ENCODE data around the gene KIF1A. TPM values are rescaled to one million over a fixed set of nuclear protein-coding genes. Genes with fewer than 3 reads are reported as not detected.
"Not testable (repeated sequence)": the region's sequence is repeated elsewhere in the genome, so short reads cannot be mapped to it uniquely, and the experiment has no call there.

KIF1A gene
- total and polyA plus RNA-seq, 4 experiments from 2014 or later: not detected

GRCh38 chr2:240699835-240700234 lies 120.2 kb downstream of the KIF1A start:
- H3K27me3 Mint-ChIP-seq; H3K9me3 Mint-ChIP-seq; POLR2A ChIA-PET (ENCODE audit: partially characterized antibody); H3K4me3 Mint-ChIP-seq; H3K27ac ChIP-seq (ENCODE audit: low read depth, low read length); H3K4me3 ChIP-seq (ENCODE audit: low read length in 2 of 2); H3K36me3 Mint-ChIP-seq; CTCF ChIA-PET (ENCODE audit: partially characterized antibody); H3K27me3 ChIP-seq (ENCODE audit: insufficient read depth, low read length); H3K4me1 ChIP-seq (ENCODE audit: insufficient read depth, low read length); H3K9me3 ChIP-seq (ENCODE audit: control insufficient read depth in 1 of 2, low read length in 2 of 2); H3K36me3 ChIP-seq (ENCODE audit: insufficient read depth, low read length); H3K27ac Mint-ChIP-seq: not testable (repeated sequence)
- intact Hi-C loops (cut with micrococcal nuclease): loop anchor here (10.0 kb wide), 1 partner anchor 185 kb away; no protein-coding TSS in a partner anchor
- peak in 1 of 5 donors; percentile 5 for DNase-seq
- peaks cover 3 to 11% (median 6%) of the 10 kb centered on the region in 4 donors for H3K4me1 Mint-ChIP-seq

DNA sequence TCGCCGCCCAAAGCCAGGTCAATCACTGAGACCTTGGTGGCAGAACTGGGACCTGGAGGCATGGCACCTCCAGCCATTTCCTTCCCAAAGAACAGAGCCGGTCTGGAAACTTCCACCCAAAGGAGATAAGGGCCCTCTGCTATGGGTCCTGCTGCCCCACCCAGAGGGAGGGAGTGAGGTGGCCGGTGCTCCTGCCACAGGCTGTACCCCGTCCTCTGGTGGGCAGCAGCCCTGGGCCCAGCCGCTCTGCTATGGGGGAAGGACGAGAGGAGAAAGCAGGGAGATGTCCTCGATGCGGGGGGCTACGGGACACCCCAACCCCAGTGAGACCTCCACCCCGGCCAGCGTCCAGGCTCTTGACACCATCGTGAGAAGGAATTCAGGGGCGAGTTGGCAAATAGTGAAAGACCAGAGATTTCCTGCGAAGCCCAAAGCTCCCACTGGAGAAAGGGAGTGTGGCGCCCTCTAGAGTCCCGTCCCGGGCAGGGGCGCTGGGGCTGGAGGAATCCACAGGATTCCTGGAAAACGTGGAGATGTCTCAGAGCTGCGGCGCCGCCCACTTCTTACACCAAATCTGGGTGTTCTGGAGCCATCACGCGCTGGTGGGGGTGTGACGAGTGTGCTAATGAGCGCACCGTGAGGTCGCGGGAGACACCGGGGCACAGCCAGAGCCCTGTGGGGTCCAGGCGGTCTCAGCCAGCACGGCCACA lies 121.0 kb downstream of the KIF1A start:
- H3K36me3 ChIP-seq (ENCODE audit: insufficient read depth, low read length); H3K4me1 Mint-ChIP-seq; H3K4me3 Mint-ChIP-seq; H3K4me1 ChIP-seq (ENCODE audit: insufficient read depth, low read length); H3K36me3 Mint-ChIP-seq; POLR2A ChIA-PET (ENCODE audit: partially characterized antibody); H3K9me3 Mint-ChIP-seq; H3K4me3 ChIP-seq (ENCODE audit: low read length in 2 of 2); DNase-seq; H3K9me3 ChIP-seq (ENCODE audit: control insufficient read depth in 1 of 2, low read length in 2 of 2); H3K27ac ChIP-seq (ENCODE audit: low read depth, low read length); CTCF ChIA-PET (ENCODE audit: partially characterized antibody); H3K27me3 ChIP-seq (ENCODE audit: insufficient read depth, low read length); intact Hi-C loops (cut with micrococcal nuclease); H3K27ac Mint-ChIP-seq; H3K27me3 Mint-ChIP-seq: not testable (repeated sequence)

- H3K4me3 ChIP-seq (ENCODE audit: low read length in 2 of 2); CTCF ChIA-PET (ENCODE audit: partially characterized antibody); H3K4me1 ChIP-seq (ENCODE audit: insufficient read depth, low read length); H3K9me3 Mint-ChIP-seq; H3K27me3 Mint-ChIP-seq; H3K9me3 ChIP-seq (ENCODE audit: control insufficient read depth in 1 of 2, low read length in 2 of 2); POLR2A ChIA-PET (ENCODE audit: partially characterized antibody); H3K27me3 ChIP-seq (ENCODE audit: insufficient read depth, low read length); H3K27ac Mint-ChIP-seq; H3K36me3 Mint-ChIP-seq; H3K4me3 Mint-ChIP-seq; intact Hi-C loops (cut with micrococcal nuclease); H3K4me1 Mint-ChIP-seq; DNase-seq; H3K27ac ChIP-seq (ENCODE audit: low read depth, low read length); H3K36me3 ChIP-seq (ENCODE audit: insufficient read depth, low read length): not testable (repeated sequence)
Measured at GRCh38 chr2:240696469-240696868, 123.5 kb downstream of the KIF1A start.

- H3K36me3 Mint-ChIP-seq; CTCF ChIA-PET (ENCODE audit: partially characterized antibody); H3K27ac Mint-ChIP-seq; H3K4me3 Mint-ChIP-seq; DNase-seq; H3K9me3 Mint-ChIP-seq; intact Hi-C loops (cut with micrococcal nuclease); H3K9me3 ChIP-seq (ENCODE audit: control insufficient read depth in 1 of 2, low read length in 2 of 2); POLR2A ChIA-PET (ENCODE audit: partially characterized antibody); H3K27me3 ChIP-seq (ENCODE audit: insufficient read depth, low read length); H3K4me1 ChIP-seq (ENCODE audit: insufficient read depth, low read length); H3K27ac ChIP-seq (ENCODE audit: low read depth, low read length); H3K4me1 Mint-ChIP-seq; H3K4me3 ChIP-seq (ENCODE audit: low read length in 2 of 2); H3K27me3 Mint-ChIP-seq; H3K36me3 ChIP-seq (ENCODE audit: insufficient read depth, low read length): not testable (repeated sequence)
Measured at GRCh38 chr2:240695593-240695992, 124.4 kb downstream of the KIF1A start.

- H3K36me3 Mint-ChIP-seq; H3K4me1 ChIP-seq (ENCODE audit: insufficient read depth, low read length); DNase-seq; H3K27ac Mint-ChIP-seq; POLR2A ChIA-PET (ENCODE audit: partially characterized antibody); CTCF ChIA-PET (ENCODE audit: partially characterized antibody); H3K36me3 ChIP-seq (ENCODE audit: insufficient read depth, low read length); H3K27me3 Mint-ChIP-seq; H3K4me3 ChIP-seq (ENCODE audit: low read length in 2 of 2); H3K4me3 Mint-ChIP-seq; H3K27me3 ChIP-seq (ENCODE audit: insufficient read depth, low read length); H3K27ac ChIP-seq (ENCODE audit: low read depth, low read length); H3K9me3 ChIP-seq (ENCODE audit: control insufficient read depth in 1 of 2, low read length in 2 of 2); intact Hi-C loops (cut with micrococcal nuclease); H3K9me3 Mint-ChIP-seq; H3K4me1 Mint-ChIP-seq: not testable (repeated sequence)
Measured at GRCh38 chr2:240694304-240694703, 125.7 kb downstream of the KIF1A start.

DNA sequence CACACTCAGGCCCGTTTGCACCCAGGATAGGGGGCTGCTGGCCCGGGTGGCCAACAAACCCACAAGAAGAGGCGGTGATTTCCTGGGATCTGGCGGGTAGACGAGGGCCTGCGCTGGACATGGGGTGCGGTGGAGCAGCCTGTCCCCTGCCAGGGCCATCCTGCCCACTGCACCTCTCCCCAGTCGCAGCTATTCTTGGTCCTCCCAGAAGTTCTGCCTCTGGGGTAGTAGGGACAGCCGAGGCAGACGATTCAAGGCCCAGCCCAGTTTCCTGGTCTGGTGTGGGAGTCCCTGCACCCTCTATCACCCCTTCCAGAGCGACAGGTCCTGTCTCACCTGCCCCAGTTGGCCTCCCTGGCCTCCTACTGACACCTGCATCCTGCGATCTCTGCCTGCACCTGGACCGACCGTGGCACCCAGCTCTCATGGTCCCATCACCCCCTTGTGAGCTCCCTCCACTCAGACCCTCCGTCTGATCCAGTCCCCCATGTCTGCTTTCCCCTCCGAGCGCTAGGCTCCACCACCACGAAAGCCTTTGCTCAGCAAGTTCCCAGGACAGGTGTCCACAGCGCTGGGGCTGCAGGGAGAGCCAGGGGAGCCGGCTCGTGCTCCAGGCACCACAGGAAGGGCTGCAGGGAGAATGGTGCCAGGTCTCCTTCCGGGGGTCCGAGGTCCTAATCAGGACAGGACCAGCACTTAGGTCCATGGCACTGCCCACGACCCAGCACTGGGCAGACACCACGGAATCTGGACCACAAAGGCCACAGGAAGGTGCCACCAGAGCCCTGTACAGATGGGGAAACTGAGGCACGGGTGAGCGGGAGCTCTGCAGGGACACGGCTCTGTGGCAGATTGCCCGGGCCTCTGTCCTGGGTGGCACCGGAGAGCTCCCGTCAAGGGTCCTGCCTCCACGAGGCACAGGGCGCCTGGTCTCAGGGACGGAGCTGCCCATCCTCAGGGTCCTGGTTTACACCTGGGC lies 127.1 kb downstream of the KIF1A start:
- H3K9me3 ChIP-seq (ENCODE audit: control insufficient read depth in 1 of 2, low read length in 2 of 2); H3K36me3 ChIP-seq (ENCODE audit: insufficient read depth, low read length); H3K36me3 Mint-ChIP-seq; H3K4me3 ChIP-seq (ENCODE audit: low read length in 2 of 2); H3K27me3 ChIP-seq (ENCODE audit: insufficient read depth, low read length); H3K4me3 Mint-ChIP-seq; H3K27ac ChIP-seq (ENCODE audit: low read depth, low read length); H3K27me3 Mint-ChIP-seq; H3K9me3 Mint-ChIP-seq; DNase-seq; H3K27ac Mint-ChIP-seq; POLR2A ChIA-PET (ENCODE audit: partially characterized antibody); H3K4me1 ChIP-seq (ENCODE audit: insufficient read depth, low read length); H3K4me1 Mint-ChIP-seq; CTCF ChIA-PET (ENCODE audit: partially characterized antibody); intact Hi-C loops (cut with micrococcal nuclease): not testable (repeated sequence)

DNA sequence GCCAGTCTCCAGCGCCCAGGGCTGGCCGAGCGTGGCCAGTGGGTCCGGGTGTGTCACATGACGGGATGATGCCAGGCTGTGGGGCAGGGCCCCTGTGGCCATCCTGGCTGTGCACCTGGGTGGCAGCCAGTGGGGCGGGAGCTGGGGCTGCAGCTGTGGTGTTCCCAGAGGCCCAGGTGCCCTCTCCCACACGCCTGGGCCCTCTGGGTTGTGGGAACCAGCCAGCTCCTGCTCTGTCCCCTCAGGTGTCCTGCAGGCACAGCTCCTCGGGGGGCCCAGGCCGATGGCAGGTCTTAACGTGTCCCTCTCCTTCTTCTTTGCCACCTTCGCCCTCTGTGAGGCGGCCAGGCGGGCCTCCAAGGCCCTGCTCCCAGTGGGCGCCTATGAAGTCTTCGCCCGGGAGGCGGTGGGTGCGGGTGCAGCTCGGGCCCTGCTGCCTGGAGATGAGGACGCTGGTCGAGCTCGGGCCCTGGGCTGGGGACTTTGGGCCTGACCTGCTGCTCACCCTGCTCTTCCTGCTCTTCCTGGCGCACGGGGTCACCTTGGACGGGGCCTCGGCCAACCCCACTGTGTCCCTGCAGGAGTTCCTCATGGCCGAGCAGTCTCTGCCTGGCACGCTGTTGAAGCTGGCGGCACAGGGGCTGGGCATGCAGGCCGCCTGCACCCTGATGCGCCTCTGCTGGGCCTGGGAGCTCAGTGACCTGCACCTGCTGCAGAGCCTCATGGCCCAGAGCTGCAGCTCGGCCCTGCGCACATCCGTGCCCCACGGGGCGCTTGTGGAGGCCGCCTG lies 128.2 kb downstream of the KIF1A start, which contains the start of gene AQP12A:
AQP12A (plus strand) TSS at position 236 of the 790 bp plus-strand sequence; CDS start at position 284, 48 bp downstream.
- H3K4me1 Mint-ChIP-seq; DNase-seq; H3K4me1 ChIP-seq (ENCODE audit: insufficient read depth, low read length); H3K27ac Mint-ChIP-seq; H3K27me3 ChIP-seq (ENCODE audit: insufficient read depth, low read length); H3K9me3 ChIP-seq (ENCODE audit: control insufficient read depth in 1 of 2, low read length in 2 of 2); H3K9me3 Mint-ChIP-seq; H3K4me3 ChIP-seq (ENCODE audit: low read length in 2 of 2); H3K36me3 Mint-ChIP-seq; intact Hi-C loops (cut with micrococcal nuclease); H3K27ac ChIP-seq (ENCODE audit: low read depth, low read length); POLR2A ChIA-PET (ENCODE audit: partially characterized antibody); CTCF ChIA-PET (ENCODE audit: partially characterized antibody); H3K36me3 ChIP-seq (ENCODE audit: insufficient read depth, low read length); H3K27me3 Mint-ChIP-seq: not testable (repeated sequence)
- H3K4me3 Mint-ChIP-seq: peak within 1 kb of the TSS in 4 of 8 donors; percentile 21 to 66 (median 42)
